GM19043 (cell line): ENCODE data around the gene TTC23L.
A peak's percentile ranks its signal among the peaks of the same experiment; 100 is the strongest.

Experiments
- ATAC-seq: cut with Tn5 transposase; IDR thresholded peaks from one replicate; pipeline ENCODE4 v1.9.1; 2021; ENCODE audit warnings: low read depth; ENCODE audit not compliant: unreplicated experiment

TTC23L gene

DNA sequence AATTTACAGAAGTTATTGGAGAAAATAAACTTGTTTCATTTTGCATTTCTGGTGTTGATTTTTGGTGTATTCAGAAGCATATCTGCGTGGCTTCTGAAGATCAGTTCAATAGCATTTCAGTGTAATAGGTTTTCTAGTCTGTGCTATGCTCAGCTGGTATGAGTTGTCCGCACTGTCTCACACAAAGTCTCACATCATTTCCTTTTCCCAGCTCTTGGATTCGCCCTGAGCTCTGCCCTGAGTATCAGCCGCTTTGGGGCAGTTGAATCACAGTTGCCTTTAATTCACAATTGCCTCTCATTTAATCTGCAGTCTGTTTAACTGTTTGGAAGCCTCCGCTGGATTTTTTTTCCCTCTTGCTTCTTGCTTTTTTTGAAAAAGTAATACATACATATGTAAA lies 6.4 kb upstream of the TTC23L start:
- no peak for ATAC-seq

DNA sequence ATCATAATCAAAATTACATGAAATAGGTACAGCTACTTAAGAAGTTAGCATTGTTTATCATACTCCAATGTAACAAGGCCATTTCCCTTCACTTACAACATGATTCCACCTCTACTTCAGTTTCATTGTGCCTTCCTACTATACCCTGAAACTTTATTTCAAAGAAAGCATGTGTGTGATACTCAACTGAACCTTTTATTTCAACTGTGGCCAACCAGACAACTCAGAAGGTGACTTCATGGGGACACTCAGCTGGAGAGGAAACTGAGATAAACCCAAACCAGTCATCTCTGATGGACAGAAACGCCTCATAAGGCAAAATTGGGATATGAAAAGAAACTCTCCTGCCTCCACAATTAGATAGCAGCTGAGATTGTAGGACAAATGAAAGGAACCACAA lies 5.9 kb upstream of the TTC23L start:
- ATAC-seq: no peak

DNA sequence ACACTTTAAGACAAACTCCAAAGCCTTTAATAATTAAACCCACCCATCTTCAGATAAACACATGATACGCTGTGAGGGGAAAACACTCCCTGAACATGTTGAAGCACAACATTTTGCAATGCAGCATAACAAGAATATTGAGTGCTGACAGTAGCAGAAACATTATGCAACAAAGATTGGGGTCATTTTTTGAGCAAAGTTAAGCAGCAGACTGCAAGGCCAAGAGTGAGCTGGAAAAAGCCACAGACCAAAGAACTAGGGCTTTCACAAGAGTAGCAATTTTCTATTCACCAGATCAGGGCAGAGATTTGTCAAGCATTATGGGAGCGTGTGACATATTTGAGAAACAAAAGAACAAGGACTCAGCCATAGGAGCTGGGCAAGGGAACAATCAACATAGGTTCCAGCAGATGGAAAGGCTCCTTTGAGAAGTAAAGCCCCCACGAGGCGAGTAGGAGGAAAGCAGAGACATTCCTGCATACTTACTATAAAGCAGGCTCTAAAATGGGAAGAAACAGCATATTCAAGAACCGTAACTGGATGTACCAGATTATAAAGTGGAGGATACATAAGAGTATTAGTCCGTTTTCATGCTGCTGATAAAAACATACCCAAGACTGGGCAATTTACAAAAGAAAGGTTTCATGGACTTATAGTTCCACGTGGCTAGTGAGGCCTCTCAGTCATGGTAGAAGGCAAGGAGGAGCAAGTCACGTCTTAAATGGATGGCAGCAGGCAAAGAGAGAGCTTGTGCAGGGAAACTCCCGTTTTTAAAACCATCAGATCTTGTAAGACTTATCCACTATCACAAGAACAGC lies 4.8 kb upstream of the TTC23L start:
- no peak for ATAC-seq

DNA sequence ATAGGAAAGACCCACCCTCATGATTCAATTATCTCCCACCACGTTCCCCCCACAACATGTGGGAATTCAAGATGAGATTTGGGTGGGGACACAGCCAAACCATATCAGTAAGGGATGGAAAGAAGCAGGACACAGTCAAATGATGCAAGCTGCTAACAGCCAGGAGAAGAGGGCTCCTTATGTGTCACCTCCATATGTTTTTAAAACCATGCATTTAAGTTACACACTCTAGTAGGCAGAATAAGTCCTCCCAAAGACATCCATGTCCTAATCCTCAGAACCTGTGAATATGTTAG lies 4.2 kb upstream of the TTC23L start:
- ATAC-seq: no peak

DNA sequence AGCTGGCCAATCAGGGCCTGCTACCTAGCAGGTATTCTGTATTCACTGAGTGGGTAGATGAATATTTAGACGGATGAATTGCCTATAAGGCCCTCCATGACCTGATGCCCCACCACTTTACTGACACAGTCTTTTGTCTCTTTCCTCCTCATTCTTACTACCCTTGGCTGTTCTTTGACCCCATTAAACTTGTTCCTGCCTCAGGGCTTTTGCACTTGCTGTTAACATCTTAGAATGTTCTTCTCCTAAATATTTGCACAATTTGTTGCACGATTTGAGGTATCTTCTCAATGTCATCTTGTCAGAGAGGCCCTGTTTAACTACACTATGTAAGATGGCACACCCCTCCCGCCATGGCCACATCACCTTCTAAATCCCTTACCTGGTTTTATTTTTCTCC lies 3.3 kb upstream of the TTC23L start:
- no peak for ATAC-seq

DNA sequence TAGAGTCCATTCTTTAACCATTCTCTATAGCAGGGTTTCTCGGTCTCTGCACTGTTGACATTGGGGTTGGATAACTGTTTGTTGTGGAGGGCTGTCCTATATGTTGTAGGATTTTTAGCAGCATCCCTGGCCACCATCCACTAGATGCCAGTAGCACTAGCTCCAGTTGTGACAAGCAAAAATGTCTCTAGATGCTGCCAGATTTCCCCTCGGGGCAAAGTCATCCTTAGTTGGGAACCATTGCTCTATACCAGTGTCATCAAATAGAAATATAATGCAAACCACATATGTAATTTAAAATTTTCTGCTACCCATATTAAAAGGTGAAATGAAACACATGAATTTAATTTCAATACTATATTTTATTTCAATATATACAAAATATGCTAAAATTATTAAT lies 2.9 kb downstream of the TTC23L start:
- ATAC-seq: no peak

DNA sequence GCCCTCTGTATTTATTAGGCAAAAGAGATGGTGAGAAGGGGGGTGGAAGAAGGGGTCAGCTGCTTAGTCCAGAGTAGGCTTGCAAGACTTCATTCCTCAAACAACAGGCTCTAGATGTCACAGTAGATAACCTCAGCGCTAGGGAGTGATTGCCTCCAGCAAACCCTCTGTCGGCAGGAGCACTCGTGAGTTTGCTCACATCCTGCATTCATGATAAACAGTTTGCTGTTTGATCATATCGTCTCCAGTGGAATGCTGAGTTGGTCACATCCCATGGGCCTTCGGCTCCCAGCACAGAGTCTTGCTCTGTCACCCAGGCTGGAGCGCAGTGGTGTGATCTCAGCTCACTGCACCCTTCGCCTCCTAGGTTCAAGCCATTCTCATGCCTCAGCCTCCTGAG lies 3.6 kb downstream of the TTC23L start:
- ATAC-seq: no peak

DNA sequence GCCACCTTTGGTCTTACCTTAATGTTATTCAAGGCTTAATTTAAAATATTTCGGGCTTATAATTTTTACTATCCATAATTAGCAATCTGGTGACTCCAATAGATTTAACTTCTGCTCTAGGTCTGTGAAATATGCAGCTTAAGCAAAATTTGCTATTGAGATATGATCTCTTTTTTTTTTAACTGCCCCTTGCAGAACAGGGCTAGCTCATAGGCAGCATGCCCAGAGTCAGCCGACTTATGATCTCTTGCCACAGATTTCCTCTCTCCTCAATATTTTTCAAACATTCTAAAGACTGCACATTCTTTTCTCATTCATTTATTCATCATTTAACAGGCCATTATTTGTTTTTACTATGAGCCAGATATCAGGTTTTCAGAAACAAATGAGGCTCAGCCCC lies 4.5 kb downstream of the TTC23L start:
- no peak for ATAC-seq

DNA sequence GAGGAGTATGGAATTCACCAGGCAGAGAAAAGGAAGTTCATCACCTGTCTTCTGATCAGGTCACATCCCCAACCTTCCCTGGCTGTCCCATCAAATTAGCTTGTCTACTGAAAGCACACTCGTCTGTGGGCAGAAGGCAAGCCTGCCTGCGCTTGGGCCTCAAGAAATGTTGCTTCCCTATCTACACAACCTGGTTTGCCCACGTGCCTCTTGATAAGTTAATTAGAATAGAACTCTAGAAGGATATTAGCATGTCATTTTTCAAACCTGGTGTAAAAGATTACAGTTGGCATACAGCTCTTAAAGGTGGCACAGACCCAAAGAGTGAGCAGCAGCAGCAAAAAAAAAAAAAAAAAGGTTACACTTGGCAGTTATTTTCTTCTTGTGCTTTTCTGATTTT lies 5.1 kb downstream of the TTC23L start:
- ATAC-seq: no peak

DNA sequence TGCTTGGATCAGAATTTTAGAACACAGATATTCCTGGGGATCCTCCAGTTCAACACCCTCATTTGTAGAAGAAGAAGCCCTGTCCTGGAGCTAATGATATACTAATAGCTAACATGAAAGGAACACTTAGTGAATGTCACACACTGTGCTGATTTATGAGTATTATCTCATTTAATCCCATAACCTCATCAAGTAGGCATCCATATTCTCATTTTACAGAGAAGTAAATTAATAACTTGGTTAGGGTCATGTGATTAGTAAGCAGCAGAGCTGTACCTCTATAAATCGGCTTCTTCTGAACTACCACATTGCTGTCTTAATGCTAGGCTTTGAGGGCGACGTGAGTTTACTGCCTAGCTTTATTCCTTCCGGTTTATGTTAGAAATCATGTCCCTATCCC lies 6.0 kb downstream of the TTC23L start:
- no peak for ATAC-seq

DNA sequence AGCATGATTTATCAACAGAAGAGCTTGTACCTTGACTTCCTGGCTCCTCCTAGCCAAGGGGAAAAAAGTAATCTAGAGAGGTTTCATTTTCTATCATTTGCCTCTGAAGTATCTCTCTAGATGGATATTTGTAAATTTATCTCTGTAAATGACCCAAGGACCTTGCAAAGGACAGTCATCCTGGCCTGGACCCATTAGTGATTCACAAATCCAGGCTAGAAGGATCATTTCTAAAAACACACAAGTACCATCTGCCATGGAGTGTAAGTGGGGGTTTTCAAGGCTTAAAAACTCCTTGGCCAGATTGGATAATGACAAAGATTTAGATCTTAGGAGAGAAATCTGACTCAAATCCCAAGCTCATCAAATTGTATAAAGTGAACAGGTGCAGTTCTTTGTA lies 8.1 kb downstream of the TTC23L start:
- no peak for ATAC-seq

DNA sequence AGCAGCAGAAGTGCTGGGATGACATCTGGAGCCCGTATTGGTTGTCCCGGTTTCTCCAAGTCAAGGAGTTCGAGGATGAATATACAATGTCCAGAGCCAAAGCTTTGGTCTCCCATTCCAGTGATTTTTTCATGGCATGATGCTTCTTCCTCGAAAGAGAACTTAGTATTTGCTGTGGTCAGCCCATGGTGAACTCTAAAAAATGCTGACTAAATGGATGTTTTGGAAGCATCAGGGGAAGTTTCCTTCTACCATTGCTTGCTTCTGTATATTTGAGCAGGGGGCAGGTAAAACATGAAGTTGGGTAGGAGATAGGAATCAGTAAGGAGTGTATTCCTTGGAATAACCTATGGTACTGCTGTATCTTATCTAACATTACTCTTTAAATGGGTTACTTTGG lies 8.6 kb downstream of the TTC23L start:
- no peak for ATAC-seq

DNA sequence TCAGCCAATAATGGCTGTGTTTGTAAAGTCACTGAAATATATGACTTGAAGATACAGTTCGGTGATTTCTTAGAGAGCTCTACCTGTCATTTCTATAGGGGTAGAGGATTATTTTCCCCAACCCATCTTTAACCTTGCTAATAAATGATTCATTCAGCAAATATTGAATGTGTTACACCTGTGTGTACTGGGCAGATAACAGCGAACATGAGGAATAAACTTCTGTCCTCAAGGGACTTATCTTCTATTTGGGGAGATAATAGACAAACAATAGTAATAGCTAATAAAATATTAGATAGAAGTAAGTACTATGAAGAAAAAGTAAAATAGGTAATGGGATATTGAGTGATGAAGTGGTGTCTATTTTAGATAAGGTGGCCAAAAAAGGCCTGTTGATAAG lies 9.3 kb downstream of the TTC23L start:
- ATAC-seq: no peak

DNA sequence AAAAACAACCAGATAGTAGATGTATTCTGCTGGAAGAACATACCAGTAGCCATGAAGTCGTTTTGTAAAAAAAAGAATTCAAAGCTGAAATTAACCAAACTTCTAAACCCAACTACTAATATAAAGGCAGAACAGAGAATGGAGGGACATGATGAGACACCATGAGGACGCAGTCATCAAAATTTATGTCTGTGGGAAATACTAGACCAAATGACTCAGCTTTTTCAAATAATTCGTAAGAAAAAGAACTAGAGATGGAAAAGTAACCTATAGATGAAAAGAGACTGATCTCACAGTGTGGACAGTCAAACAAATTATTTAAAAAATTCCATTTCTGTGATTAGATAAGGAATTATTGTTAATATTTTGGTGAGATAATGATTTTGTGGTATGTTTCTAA lies 10.3 kb downstream of the TTC23L start:
- no peak for ATAC-seq

DNA sequence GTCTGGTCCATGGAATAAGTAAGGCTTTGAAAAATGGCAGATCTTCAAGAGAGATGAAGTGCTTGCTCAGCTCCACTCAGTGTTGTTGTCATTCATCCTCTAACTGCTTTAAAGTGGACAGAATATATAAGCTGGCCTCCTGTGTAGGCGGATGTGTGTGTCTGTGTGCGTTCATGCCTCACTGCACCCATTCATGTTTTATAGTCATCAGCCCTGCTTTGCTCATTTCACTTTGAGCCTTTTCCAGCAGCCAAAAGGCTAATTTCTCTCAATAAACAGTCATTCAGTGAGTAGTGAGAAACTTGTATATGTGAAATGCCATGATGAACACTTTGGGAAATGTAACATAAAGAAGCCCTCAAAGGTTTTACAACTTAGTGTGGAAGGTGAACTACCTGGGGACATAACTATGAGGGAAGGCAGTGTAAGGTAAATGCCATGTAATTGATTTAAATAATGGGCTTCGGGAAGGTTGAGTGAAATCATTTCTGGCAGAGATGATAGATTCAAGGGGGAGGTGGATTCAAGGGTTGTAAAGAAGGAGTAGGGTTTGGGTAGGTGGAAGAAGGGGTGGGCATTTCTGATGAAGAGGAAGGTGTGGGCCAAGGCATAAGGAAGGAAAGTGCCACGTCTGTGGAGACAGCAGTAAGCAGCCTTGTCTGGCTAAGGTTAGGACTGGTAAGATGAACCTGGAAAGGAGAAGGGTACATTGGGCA lies 15.7 kb downstream of the TTC23L start:
- peak; percentile 89 for ATAC-seq

DNA sequence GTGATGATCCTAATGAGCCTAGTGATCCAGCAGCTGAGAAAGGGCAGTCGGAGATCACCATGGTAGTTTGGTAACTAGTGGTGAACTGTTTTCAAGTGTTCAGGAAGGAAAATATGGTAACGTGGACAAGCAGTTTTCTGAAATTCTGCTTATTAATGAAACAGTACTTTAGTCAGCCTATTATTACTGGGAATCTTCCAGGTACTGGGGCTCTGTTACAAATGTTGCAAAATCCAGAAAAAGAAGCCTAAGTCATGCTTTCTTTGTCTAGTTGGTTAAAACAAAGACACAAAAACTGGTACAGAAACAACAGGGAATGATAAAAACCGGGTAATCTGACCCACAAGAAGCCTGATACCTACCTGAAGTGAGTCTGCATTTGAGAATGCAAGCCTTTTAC lies 18.2 kb downstream of the TTC23L start:
- no peak for ATAC-seq

DNA sequence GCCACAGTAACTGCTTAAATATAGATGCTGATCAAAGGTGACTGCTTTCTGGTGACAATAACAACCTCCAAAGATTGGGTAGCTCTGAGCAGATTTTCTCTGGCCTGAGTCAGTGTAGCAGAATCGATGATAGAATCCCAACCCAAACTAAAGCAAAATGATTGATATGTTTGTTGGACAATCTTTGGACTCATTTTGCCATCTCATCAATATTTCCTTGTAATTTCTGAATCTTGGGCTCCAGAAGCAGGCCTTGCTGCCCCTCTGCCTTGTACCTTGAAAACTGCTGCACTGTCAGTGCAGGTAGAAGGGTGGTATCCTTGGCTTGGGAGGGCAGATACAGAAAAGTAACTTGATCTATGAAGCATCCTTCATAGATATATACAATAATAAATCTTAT lies 18.9 kb downstream of the TTC23L start:
- no peak for ATAC-seq

DNA sequence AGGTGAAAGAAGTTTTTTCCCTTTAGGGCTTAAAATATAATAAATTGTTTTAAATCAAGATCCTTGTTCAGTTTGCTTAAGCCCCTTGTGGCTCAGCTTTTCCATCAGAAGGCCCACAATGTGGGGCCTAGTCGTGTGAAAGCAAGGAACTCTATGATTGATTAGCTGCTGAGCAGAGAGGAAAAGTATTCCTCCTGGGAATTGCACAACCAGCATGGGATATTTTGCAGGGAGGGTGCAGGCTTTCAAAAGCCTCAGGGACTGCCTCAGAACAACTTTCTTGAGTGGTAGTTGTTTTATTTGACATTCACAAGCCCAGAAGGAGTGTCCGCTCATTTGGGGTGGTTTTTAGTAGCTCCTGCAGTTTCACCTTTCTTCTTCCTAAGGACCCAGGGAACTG lies 19.8 kb downstream of the TTC23L start:
- no peak for ATAC-seq

DNA sequence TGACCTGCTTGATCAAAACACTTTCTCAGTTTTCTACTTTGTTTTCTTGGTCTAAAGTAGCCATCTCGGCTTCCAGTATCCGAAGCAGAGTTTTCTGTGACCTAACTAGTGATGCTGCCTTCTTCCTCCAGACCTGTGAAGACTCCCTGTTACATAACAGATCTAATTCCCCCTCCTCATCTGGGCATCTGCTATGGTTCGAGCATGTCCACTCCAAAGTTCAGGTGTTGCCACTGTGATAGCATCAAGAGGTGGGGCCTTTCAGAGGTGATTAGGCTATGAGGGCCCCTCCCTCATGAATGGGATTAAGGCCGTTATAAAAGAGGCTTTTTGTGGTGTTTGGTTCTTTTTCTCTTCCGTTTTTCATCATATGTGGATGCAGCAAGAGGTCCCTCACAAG lies 20.3 kb downstream of the TTC23L start:
- ATAC-seq: no peak

DNA sequence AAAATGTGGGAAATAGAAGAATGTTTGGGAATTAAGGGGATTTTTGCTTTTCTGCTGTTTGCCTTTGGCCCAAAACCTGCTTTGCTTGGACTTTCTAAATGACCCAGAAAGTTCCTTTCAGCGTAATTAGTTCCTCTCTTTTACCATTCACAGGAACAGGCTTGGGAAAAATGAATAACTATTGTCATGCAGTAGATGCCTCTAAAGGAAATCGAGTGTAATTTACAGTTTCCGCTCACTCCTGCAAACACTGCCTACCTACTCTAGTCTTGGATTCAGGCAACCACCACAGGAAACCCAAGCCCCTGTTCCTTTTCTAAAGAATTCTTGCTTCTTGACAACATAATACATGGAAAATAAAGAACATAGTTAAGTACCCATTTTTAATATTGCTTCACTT lies 25.0 kb downstream of the TTC23L start:
- ATAC-seq: no peak

DNA sequence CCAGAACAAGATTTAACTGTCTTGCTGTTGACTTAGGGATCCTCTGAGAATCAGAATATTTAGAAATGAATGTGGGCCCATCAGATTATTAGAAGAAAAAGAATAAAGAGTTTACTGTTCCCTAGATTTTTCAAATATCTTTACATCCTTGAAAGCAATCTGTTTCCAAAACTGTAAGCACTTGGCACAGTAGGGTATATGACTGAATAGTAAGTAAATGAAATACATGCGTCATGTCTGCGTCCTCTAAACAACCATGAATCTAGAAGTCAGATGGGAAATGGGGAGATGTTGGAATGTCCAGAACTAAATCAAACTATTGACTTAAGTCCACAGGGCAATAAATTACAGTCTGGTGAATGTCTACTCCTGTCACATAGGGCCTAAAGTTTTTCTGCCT lies 26.1 kb downstream of the TTC23L start:
- no peak for ATAC-seq

DNA sequence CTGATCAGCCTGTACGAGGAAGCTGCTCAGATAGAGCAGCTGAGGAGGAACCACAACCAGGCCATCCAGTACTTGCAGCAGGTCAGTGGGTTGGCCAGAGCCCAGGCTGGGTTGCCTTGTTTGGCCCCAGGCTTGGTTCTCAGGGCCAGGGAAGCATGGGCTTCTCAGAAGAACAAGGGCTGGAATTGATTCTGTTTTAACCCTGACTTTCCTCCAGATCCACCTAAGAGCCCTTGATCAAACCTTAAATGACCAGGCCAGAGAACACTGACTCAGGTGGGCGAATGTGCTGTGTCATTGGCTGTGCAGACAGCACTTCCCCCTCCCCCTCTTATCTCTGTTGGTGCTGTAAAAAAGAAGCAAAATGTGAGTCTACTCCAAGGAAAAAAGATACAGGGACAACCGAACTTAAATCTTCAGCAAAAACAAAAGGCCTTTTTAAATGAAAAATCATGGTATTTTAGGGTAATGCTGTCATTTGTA lies 28.1 kb downstream of the TTC23L start:
- no peak for ATAC-seq
